ENCODE results near the gene ADRA1B. TPM values are rescaled to one million over a fixed set of nuclear protein-coding genes. Genes with fewer than 3 reads are reported as not detected.

The ADRA1B gene
- total RNA-seq, 1 donor from 2014 or later = 0.74 TPM

GRCh38 chr5:159935946-159936345 is 19.7 kb downstream of the ADRA1B start:
- TF ChIP-seq POLR2A (IDR thresholded peaks at IDR 0.05) = no peak
- TF ChIP-seq POLR2AphosphoS5 (IDR thresholded peaks at IDR 0.05; ENCODE audit: insufficient read depth in 1 of 2, low read depth in 1 of 2) = no peak
- TF ChIP-seq CTCF (IDR thresholded peaks at IDR 0.05) = no peak
- no peaks in the 10 kb centered on the region for H3K4me1 ChIP-seq
- no peaks in the 10 kb centered on the region for H3K27me3 ChIP-seq
- no peaks in the 10 kb centered on the region for H3K9me3 ChIP-seq
- no peak for DNase-seq (ENCODE audit: extremely low spot score in 2 of 2)
- intact Hi-C loops (cut with DNase I) = no loop called here
- no peaks in the 10 kb centered on the region for H3K36me3 ChIP-seq
- no peak overlapping the region for H3K27ac ChIP-seq
- H3K4me3 ChIP-seq = no peak overlapping the region

GRCh38 chr5:159936686-159937329 is 20.5 kb downstream of the ADRA1B start:
- intact Hi-C loops (cut with DNase I) = no loop called here
- H3K27ac ChIP-seq = no peak overlapping the region
- no peak for DNase-seq (ENCODE audit: extremely low spot score in 2 of 2)
- H3K27me3 ChIP-seq = no peaks in the 10 kb centered on the region
- H3K4me1 ChIP-seq = no peaks in the 10 kb centered on the region
- no peak overlapping the region for H3K4me3 ChIP-seq
- no peak for TF ChIP-seq POLR2AphosphoS5 (IDR thresholded peaks at IDR 0.05; ENCODE audit: insufficient read depth in 1 of 2, low read depth in 1 of 2)
- no peak for TF ChIP-seq CTCF (IDR thresholded peaks at IDR 0.05)
- no peak for TF ChIP-seq POLR2A (IDR thresholded peaks at IDR 0.05)
- H3K36me3 ChIP-seq = no peaks in the 10 kb centered on the region
- H3K9me3 ChIP-seq = no peaks in the 10 kb centered on the region

- intact Hi-C loops (cut with DNase I) = no loop called here
- no peaks in the 10 kb centered on the region for H3K4me1 ChIP-seq
- H3K27me3 ChIP-seq = no peaks in the 10 kb centered on the region
- H3K36me3 ChIP-seq = no peaks in the 10 kb centered on the region
- H3K27ac ChIP-seq = no peak overlapping the region
- H3K4me3 ChIP-seq = no peak overlapping the region
- no peaks in the 10 kb centered on the region for H3K9me3 ChIP-seq
- DNase-seq (ENCODE audit: extremely low spot score in 2 of 2) = no peak
- TF ChIP-seq CTCF (IDR thresholded peaks at IDR 0.05) (no peak), POLR2A (IDR thresholded peaks at IDR 0.05) (no peak), POLR2AphosphoS5 (IDR thresholded peaks at IDR 0.05; ENCODE audit: insufficient read depth in 1 of 2, low read depth in 1 of 2) (no peak)
These were observed 21.3 kb downstream of the ADRA1B start for GRCh38 chr5:159937580-159937979.

GRCh38 chr5:159943326-159943725 is 27.0 kb downstream of the ADRA1B start:
- no peaks in the 10 kb centered on the region for H3K9me3 ChIP-seq
- no peak overlapping the region for H3K27ac ChIP-seq
- no peaks in the 10 kb centered on the region for H3K36me3 ChIP-seq
- no peaks in the 10 kb centered on the region for H3K27me3 ChIP-seq
- DNase-seq (ENCODE audit: extremely low spot score in 2 of 2) = no peak
- no peaks in the 10 kb centered on the region for H3K4me1 ChIP-seq
- H3K4me3 ChIP-seq = no peak overlapping the region
- no peak for TF ChIP-seq CTCF (IDR thresholded peaks at IDR 0.05)
- intact Hi-C loops (cut with DNase I) = no loop called here

GRCh38 chr5:159944056-159944600 is 27.8 kb downstream of the ADRA1B start:
- TF ChIP-seq CTCF (IDR thresholded peaks at IDR 0.05) (no peak), POLR2A (IDR thresholded peaks at IDR 0.05) (no peak), POLR2AphosphoS5 (IDR thresholded peaks at IDR 0.05; ENCODE audit: insufficient read depth in 1 of 2, low read depth in 1 of 2) (no peak)
- DNase-seq (ENCODE audit: extremely low spot score in 2 of 2) = no peak
- no peaks in the 10 kb centered on the region for H3K4me1 ChIP-seq
- no peaks in the 10 kb centered on the region for H3K27me3 ChIP-seq
- no peak overlapping the region for H3K27ac ChIP-seq
- H3K36me3 ChIP-seq = no peaks in the 10 kb centered on the region
- no peaks in the 10 kb centered on the region for H3K9me3 ChIP-seq
- no peak overlapping the region for H3K4me3 ChIP-seq
- intact Hi-C loops (cut with DNase I) = no loop called here

All from vagina (tissue), 2 donors.